HepG2 (cell line): Measurements from ENCODE around the gene OSBPL3. TPM values are rescaled to one million over a fixed set of nuclear protein-coding genes. Genes with fewer than 3 reads are reported as not detected.

ENCODE experiments used
- ATAC-seq: fragments of 200-7000 bp; cut with Tn5 transposase; 3 replicates; pipeline ENCODE4 v1.9.1; 2020; ENCODE audit warnings: mild to moderate bottlenecking, moderate library complexity
- BruUV-seq: library from RNA; stranded (reverse); fragments of 400-500 nt; replicated peaks from 2 replicates; lab custom pipeline; 2021; lab: Mats Ljungman, UMichigan
- CTCF ChIA-PET: fragments of 300-600 bp; formaldehyde crosslinking; extraction: SDS; loops from one replicate; lab custom pipeline; 2021; ENCODE audit warnings: low total read pairs, inconsistent platforms, low intra/inter-chr PET ratio; lab: Yijun Ruan, JAX
- POLR2A ChIA-PET: fragments of 350-600 bp; sonication (Branson Sonifier 250); formaldehyde crosslinking; loops from one replicate; lab custom pipeline; 2020; ENCODE audit warnings: antibody characterized with exemption, inconsistent platforms; lab: Yijun Ruan, JAX
- DNase-seq: peaks from one replicate; pipeline ENCODE4 v3.0.0-alpha.2; 2015; ENCODE audit warnings: low spot score
- FAIRE-seq: peaks from 3 replicates; lab custom pipeline; 2011; peaks lifted over from hg19 to GRCh38; lab: Jason Lieb, UNC
- H2AFZ ChIP-seq: one replicate; pipeline ENCODE4 v1.6.1; 2011; ENCODE audit warnings: low read length, inconsistent platforms
- H3K27ac ChIP-seq: fragments of 300-600 bp; 3 replicates; pipeline ENCODE4 v1.8.0; 2011; ENCODE audit warnings: mixed run types, mild to moderate bottlenecking, mixed read lengths, low read length, inconsistent platforms; ENCODE audit not compliant: insufficient read depth; ENCODE audit errors: extremely low read length
- H3K27me3 ChIP-seq, 2 experiments: fragments of 200-600 bp in 1 of 2; 2 replicates in 1 of 2; 3 replicates in 1 of 2; pipeline versions ENCODE4 v1.6.0 to v1.8.0; 2011; ENCODE audit warnings: low read length in 2 of 2, mild to moderate bottlenecking in 2 of 2, moderate library complexity in 2 of 2, inconsistent platforms in 1 of 2; ENCODE audit not compliant: insufficient read depth in 2 of 2, control insufficient read depth in 1 of 2
- H3K36me3 ChIP-seq, 2 experiments: fragments of 200-600 bp in 1 of 2; replicated peaks in 1 of 2; 2 replicates in 1 of 2; 3 replicates in 1 of 2; pipeline versions ENCODE4 v1.5.1 to v1.8.0; 2011; ENCODE audit warnings: low read length in 2 of 2, inconsistent platforms in 1 of 2; ENCODE audit not compliant: insufficient read depth in 2 of 2, control insufficient read depth in 1 of 2
- H3K4me1 ChIP-seq: 2 replicates; pipeline ENCODE4 v1.5.1; 2012; ENCODE audit warnings: low read length, inconsistent platforms; ENCODE audit not compliant: insufficient read depth
- H3K4me2 ChIP-seq: 2 replicates; pipeline ENCODE4 v1.6.0; 2011; ENCODE audit warnings: low read depth, low read length, inconsistent platforms
- H3K4me3 ChIP-seq, 3 experiments: fragments of 200-600 bp in 1 of 3; sonication (generic), shearing (Covaris generic) in 1 of 3; replicated peaks in 1 of 3; 2 replicates each; pipeline ENCODE4 v1.5.1; 2011 to 2016; ENCODE audit warnings: low read length in 3 of 3, inconsistent platforms in 2 of 3, low read depth in 2 of 3, mild to moderate bottlenecking in 2 of 3, control low read depth in 1 of 3, mixed read lengths in 1 of 3; ENCODE audit not compliant: insufficient read depth in 1 of 3
- H3K79me2 ChIP-seq: one replicate; pipeline ENCODE4 v1.6.1; 2011; ENCODE audit warnings: low read length, inconsistent platforms; ENCODE audit not compliant: insufficient read depth
- H3K9ac ChIP-seq: 2 replicates; pipeline ENCODE4 v1.6.0; 2011; ENCODE audit warnings: mild to moderate bottlenecking, low read depth, low read length, inconsistent platforms; ENCODE audit not compliant: insufficient read depth
- H3K9me3 ChIP-seq: 2 replicates; pipeline ENCODE4 v1.5.1; 2012; ENCODE audit warnings: mild to moderate bottlenecking, low read length
- H4K20me1 ChIP-seq: 2 replicates; pipeline ENCODE4 v1.6.0; 2011; ENCODE audit warnings: inconsistent platforms, mild to moderate bottlenecking, low read length, moderate library complexity; ENCODE audit not compliant: insufficient read depth
- FOSL2 ChIP-seq: sonication (generic); formaldehyde crosslinking; IDR thresholded peaks from 2 replicates; pipeline ENCODE4 v1.4.0; 2020; ENCODE audit warnings: missing genetic modification reagents
- ZNF577 ChIP-seq: sonication (generic); formaldehyde crosslinking; IDR thresholded peaks from 2 replicates; pipeline ENCODE4 v1.4.0; 2020; ENCODE audit warnings: mild to moderate bottlenecking, low read depth, missing genetic modification reagents, borderline replicate concordance
- WGBS: methylation state at CpG from one replicate; pipeline ENCODE4 v1.1.6; 2017; ENCODE audit warnings: low lambda C conversion rate; 5-methylcytosine and 5-hydroxymethylcytosine counted together
- in situ Hi-C: cut with HindIII; loops from 2 replicates; pipeline ENCODE4 v1.10.0; 2017; ENCODE audit warnings: low pct_unique_long_range_greater_than_20kb; ENCODE audit not compliant: extremely low pct_ligation_motif_present
- intact Hi-C: fragments of 100-400 bp; cut with micrococcal nuclease; formaldehyde crosslinking; loops from one replicate; pipeline ENCODE4 v1.10.0; 2022; ENCODE audit not compliant: unreplicated experiment
- polyA plus RNA-seq, 8 experiments: library from polyadenylated mRNA; depleted of rRNA in 3 of 8; stranded (reverse) in 7 of 8; unstranded in 1 of 8; fragments of >200 nt; fragmentation: Illumina TruSeq in 4 of 8; extraction: Trizol in 4 of 8; gene quantifications; 2 replicates each; pipeline versions ENCODE4 v1.2.1 to v1.2.3, GENCODE V29; 2011 to 2016; ENCODE audit warnings: low read depth in 4 of 8, missing spikeins in 1 of 8, mixed read lengths in 1 of 8; ENCODE audit not compliant: insufficient read depth in 1 of 8
- total RNA-seq, 5 experiments: library from RNA; depleted of rRNA; stranded (reverse); fragments of >200 nt; fragmentation: Illumina TruSeq; extraction: Trizol; gene quantifications; 2 replicates each; pipeline ENCODE4 v1.2.3, GENCODE V29; 2016; ENCODE audit warnings: low read depth in 1 of 5
- TF ChIP-seq, protein P1 (sequence below): sonication (generic); formaldehyde crosslinking; IDR thresholded peaks from 2 replicates; pipeline ENCODE4 v1.4.0; 2020; ENCODE audit warnings: low read depth, missing genetic modification reagents

The OSBPL3 gene
- total and polyA plus RNA-seq, 2 of the 13 experiments (the other 11 are each of a cell fraction or from before 2014, with no cell fraction given) = 8.8 to 28.9 TPM

DNA sequence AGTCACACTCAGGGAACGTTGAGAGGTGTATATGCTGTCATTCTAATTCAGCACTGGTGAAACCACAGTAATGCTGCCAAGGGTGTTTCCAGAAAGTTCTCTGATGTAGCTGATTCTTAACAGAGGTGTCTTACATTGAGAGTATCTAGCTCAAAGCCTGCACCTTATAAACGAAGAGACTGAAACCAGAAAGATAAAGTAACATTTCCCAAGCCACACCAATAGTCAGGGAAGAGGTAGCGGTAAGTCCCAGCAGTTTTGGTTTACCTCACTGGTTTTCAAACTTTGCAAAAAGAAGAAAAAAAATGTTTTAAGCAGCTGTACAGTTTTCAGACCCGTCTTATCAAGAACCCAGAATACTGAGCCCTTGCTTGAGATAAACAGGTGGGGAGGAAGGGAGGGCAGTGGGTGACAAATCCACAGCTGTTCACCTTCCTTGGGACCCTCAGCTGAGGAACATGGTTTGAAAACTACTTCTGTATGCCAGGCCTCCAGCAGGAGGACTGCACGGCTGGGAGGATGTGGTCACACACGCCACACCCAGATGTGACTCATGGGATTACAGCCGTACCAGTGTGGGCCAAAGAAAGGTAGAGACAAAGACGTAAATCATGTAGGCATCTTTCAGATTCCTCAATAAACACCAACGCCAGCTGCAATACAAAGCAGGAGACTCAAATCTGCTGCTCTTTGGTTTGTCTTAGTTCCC, 158.8 kb downstream of the OSBPL3 start:
- peaks cover 34% of the 10 kb centered on the region for H3K4me1 ChIP-seq
- POLR2A ChIA-PET = interaction anchor here (1.2 to 1.3 kb wide), 2 partner anchors 158 to 304 kb away, joined by 3 to 6 read pairs; partner anchors contain the start of gene CYCS
- FAIRE-seq (no peak), ATAC-seq (peak; percentile 7; the same call in 1 of the 3 replicates), DNase-seq (peak; percentile 35)
- no peak for TF ChIP-seq ZNF577 (CRISPR knock-in tag)
- TF ChIP-seq FOSL2 (CRISPR knock-in tag) = peak; percentile 90
- TF ChIP-seq, protein P1, sequence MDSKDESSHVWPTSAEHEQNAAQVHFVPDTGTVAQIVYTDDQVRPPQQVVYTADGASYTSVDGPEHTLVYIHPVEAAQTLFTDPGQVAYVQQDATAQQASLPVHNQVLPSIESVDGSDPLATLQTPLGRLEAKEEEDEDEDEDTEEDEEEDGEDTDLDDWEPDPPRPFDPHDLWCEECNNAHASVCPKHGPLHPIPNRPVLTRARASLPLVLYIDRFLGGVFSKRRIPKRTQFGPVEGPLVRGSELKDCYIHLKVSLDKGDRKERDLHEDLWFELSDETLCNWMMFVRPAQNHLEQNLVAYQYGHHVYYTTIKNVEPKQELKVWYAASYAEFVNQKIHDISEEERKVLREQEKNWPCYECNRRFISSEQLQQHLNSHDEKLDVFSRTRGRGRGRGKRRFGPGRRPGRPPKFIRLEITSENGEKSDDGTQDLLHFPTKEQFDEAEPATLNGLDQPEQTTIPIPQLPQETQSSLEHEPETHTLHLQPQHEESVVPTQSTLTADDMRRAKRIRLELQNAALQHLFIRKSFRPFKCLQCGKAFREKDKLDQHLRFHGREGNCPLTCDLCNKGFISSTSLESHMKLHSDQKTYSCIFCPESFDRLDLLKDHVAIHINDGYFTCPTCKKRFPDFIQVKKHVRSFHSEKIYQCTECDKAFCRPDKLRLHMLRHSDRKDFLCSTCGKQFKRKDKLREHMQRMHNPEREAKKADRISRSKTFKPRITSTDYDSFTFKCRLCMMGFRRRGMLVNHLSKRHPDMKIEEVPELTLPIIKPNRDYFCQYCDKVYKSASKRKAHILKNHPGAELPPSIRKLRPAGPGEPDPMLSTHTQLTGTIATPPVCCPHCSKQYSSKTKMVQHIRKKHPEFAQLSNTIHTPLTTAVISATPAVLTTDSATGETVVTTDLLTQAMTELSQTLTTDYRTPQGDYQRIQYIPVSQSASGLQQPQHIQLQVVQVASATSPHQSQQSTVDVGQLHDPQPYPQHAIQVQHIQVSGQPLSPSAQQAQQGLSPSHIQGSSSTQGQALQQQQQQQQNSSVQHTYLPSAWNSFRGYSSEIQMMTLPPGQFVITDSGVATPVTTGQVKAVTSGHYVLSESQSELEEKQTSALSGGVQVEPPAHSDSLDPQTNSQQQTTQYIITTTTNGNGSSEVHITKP = 0 out of 2 replicates have a peak, but pooled peaks have one; percentile 31
- no peak overlapping the region for H3K9ac ChIP-seq
- no TSS peak for BruUV-seq
- H4K20me1 ChIP-seq = no peaks in the 10 kb centered on the region
- in situ Hi-C loops (no loop called here), intact Hi-C loops (no loop called here)
- WGBS = 70% methylated on average over 9 of the region's 9 CpGs
- no peak overlapping the region for H3K4me2 ChIP-seq
- CTCF ChIA-PET = interaction anchor here (1.0 to 4.0 kb wide), 8 partner anchors 22 to 277 kb away, joined by 3 to 26 read pairs (median 7); no protein-coding TSS in a partner anchor
- H3K79me2 ChIP-seq = peaks cover 2% of the 10 kb centered on the region
- peaks cover 2 to 27% of the 10 kb centered on the region in 2 experiments; a peak in 3 of 5 replicates for H3K36me3 ChIP-seq
- H3K9me3 ChIP-seq = no peaks in the 10 kb centered on the region
- no peak overlapping the region for H3K4me3 ChIP-seq
- H3K27ac ChIP-seq = peak overlapping the region; percentile 39
- no peaks in the 10 kb centered on the region for H3K27me3 ChIP-seq
- no peak overlapping the region for H2AFZ ChIP-seq
